HepG2 (cell line): ENCODE measurements around the gene STEAP3. TPM values are rescaled to one million over a fixed set of nuclear protein-coding genes. Genes with fewer than 3 reads are reported as not detected.

Experiments
- ELF1 ChIP-seq: sonication (generic); formaldehyde crosslinking; IDR thresholded peaks from 2 replicates; pipeline ENCODE4 v1.4.0; 2020; ENCODE audit warnings: missing genetic modification reagents
- HHEX ChIP-seq: IDR thresholded peaks from 2 replicates; pipeline ENCODE4 v1.6.1; 2016; ENCODE audit warnings: control low read depth
- NFKB2 ChIP-seq: sonication (generic); formaldehyde crosslinking; IDR thresholded peaks from 2 replicates; pipeline ENCODE4 v1.4.0; 2020; ENCODE audit warnings: missing genetic modification reagents, borderline replicate concordance
- PPARG ChIP-seq: conservative IDR thresholded peaks from 2 replicates; pipeline ENCODE4 v1.6.1; 2016; ENCODE audit warnings: missing biosample characterization, missing genetic modification reagents
- SOX13 ChIP-seq, 3 experiments: fragments of 450-650 bp in 1 of 3; sonication (generic) in 1 of 3; formaldehyde crosslinking in 1 of 3; IDR thresholded peaks in 2 of 3; conservative IDR thresholded peaks in 1 of 3; 2 replicates each; pipeline versions ENCODE4 v1.5.0 to v1.6.1; 2016 to 2020; ENCODE audit warnings: antibody characterized with exemption in 1 of 3, mild to moderate bottlenecking in 1 of 3, missing compliant biosample characterization in 1 of 3, missing genetic modification reagents in 1 of 3, moderate library complexity in 1 of 3
- SPEN ChIP-seq: sonication (generic); formaldehyde crosslinking; IDR thresholded peaks from 2 replicates; pipeline ENCODE4 v1.5.1; 2020; ENCODE audit warnings: low read depth, mild to moderate bottlenecking, missing genetic modification reagents
- TERF1 ChIP-seq: sonication (generic); formaldehyde crosslinking; IDR thresholded peaks from 2 replicates; pipeline ENCODE4 v1.8.0; 2022; ENCODE audit warnings: mild to moderate bottlenecking, missing genetic modification reagents, moderate library complexity
- ZNF496 ChIP-seq: sonication (generic); formaldehyde crosslinking; IDR thresholded peaks from 2 replicates; pipeline ENCODE4 v1.8.1; 2023; ENCODE audit warnings: mild to moderate bottlenecking, moderate library complexity, missing genetic modification reagents; ENCODE audit not compliant: insufficient replicate concordance
- ZNF572 ChIP-seq: sonication (generic); formaldehyde crosslinking; IDR thresholded peaks from 2 replicates; pipeline ENCODE4 v1.5.1; 2020; ENCODE audit warnings: mild to moderate bottlenecking, missing genetic modification reagents
- polyA plus RNA-seq, 8 experiments: library from polyadenylated mRNA; depleted of rRNA in 3 of 8; stranded (reverse) in 7 of 8; unstranded in 1 of 8; fragments of >200 nt; fragmentation: Illumina TruSeq in 4 of 8; extraction: Trizol in 4 of 8; gene quantifications; 2 replicates each; pipeline versions ENCODE4 v1.2.1 to v1.2.3, GENCODE V29; 2011 to 2016; ENCODE audit warnings: low read depth in 4 of 8, missing spikeins in 1 of 8, mixed read lengths in 1 of 8; ENCODE audit not compliant: insufficient read depth in 1 of 8
- total RNA-seq, 5 experiments: library from RNA; depleted of rRNA; stranded (reverse); fragments of >200 nt; fragmentation: Illumina TruSeq; extraction: Trizol; gene quantifications; 2 replicates each; pipeline ENCODE4 v1.2.3, GENCODE V29; 2016; ENCODE audit warnings: low read depth in 1 of 5
- TF ChIP-seq, protein P1 (sequence below): conservative IDR thresholded peaks from 2 replicates; pipeline ENCODE4 v1.6.1; 2018; ENCODE audit warnings: missing genetic modification reagents

The STEAP3 gene
- total and polyA plus RNA-seq, 2 of the 13 experiments (the other 11 are each of a cell fraction or from before 2014, with no cell fraction given), result 7.3 to 21.1 TPM

DNA sequence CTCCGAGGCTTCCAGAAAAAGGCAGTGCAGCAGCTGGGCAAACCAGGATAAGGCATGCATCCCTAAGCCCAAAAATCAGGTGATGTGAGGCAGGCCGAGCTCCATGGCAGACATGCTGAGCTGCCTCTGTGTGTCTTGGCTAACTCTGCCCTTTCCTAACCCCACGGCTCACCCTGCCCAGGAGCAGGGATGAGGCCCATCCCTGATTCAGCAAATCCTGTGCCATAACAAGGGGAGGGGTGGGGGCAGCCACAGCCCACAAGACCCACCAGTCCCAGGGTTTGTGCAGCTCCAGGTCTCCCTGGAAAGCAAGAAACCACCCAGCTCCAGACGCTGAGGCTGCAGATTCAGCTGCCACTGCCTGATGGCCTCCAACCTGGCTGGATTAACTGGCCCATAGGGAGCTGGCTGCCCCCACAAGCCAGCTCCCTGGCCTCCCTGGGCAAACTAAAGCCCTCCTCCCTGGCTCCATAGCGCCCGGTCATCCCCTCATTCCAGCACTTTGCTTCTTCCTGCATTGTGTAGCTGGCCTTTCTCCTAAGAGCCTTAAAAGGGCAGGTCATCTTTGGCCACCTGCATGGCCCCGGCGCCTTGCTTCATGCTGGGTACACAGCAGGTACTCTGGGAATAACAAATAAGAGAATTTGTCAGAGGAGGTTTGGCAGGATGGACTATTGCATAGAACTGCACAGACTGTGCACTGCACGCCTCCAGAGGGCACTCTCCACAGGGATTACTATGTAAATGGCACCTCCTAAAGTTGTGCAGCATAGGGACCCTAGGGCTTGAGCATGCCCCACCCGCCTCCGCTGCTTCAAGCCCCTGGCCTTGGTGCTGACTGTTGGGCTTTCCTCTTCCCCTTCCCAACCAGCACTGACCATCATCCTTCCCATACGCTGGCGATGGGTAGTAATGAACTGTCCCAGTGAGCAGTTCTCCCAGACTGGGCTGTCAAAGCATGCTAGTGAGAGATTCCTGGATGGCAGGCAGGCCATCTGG lies 10.7 kb downstream of the STEAP3 start (continued):
- TF ChIP-seq ZNF496 (CRISPR knock-in tag) (no peak), SOX13 (IDR thresholded peaks at IDR 0.05) (no peak), SOX13 (CRISPR knock-in tag; conservative IDR thresholded peaks at IDR 0.05 in 1 of 2, IDR thresholded peaks at IDR 0.05 in 1 of 2) (0 out of 4 replicates have a peak, but pooled peaks of 1 of the 2 experiments have one; percentile 15), PPARG (no peak), SPEN (CRISPR knock-in tag) (no peak), HHEX (CRISPR knock-in tag) (no peak), ZNF572 (CRISPR knock-in tag) (0 out of 2 replicates have a peak, but pooled peaks have one; percentile 51), ELF1 (CRISPR knock-in tag) (no peak), NFKB2 (CRISPR knock-in tag) (no peak), TERF1 (CRISPR knock-in tag) (no peak)
- TF ChIP-seq, protein P1, sequence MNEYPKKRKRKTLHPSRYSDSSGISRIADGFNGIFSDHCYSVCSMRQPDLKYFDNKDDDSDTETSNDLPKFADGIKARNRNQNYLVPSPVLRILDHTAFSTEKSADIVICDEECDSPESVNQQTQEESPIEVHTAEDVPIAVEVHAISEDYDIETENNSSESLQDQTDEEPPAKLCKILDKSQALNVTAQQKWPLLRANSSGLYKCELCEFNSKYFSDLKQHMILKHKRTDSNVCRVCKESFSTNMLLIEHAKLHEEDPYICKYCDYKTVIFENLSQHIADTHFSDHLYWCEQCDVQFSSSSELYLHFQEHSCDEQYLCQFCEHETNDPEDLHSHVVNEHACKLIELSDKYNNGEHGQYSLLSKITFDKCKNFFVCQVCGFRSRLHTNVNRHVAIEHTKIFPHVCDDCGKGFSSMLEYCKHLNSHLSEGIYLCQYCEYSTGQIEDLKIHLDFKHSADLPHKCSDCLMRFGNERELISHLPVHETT (CRISPR knock-in tag), result no peak
